Right hindlimb (tissue), 1 donor: ENCODE data around the gene PROSER3.
"Not testable (repeated sequence)": the region's sequence is repeated elsewhere in the genome, so short reads cannot be mapped to it uniquely, and the experiment has no call there.

Source experiments
- DNase-seq: peaks from one replicate; pipeline ENCODE4 v3.0.0-alpha.2; 2018

PROSER3 gene

GRCh38 chr19:35755131-35755549, 2.8 kb upstream of the PROSER3 start:
- no peak for DNase-seq

GRCh38 chr19:35755550-35756376, 2.2 kb upstream of the PROSER3 start:
- DNase-seq, result peak; percentile 89

GRCh38 chr19:35756377-35757230, 1.4 kb upstream of the PROSER3 start, which contains the start of gene HSPB6:
TSS of gene HSPB6 (minus strand) at chr19:35757029. CDS start at chr19:35757008, 21 bp downstream.
- peak; percentile 84 for DNase-seq

- peak; percentile 97 for DNase-seq
Measured at GRCh38 chr19:35757231-35757748, 686 bp upstream of the PROSER3 start.

GRCh38 chr19:35759697-35760096, 1.7 kb downstream of the PROSER3 start:
- no peak for DNase-seq

- DNase-seq, result no peak
Measured at GRCh38 chr19:35760711-35761349, 2.9 kb downstream of the PROSER3 start.

- DNase-seq, result peak; percentile 8
Measured at GRCh38 chr19:35764432-35765315, 6.7 kb downstream of the PROSER3 start.

- DNase-seq, result peak; percentile 13
Measured at GRCh38 chr19:35766571-35767104, 8.7 kb downstream of the PROSER3 start.

GRCh38 chr19:35767288-35768081, 9.5 kb downstream of the PROSER3 start:
- peak; percentile 55 for DNase-seq

- no peak for DNase-seq
Measured at GRCh38 chr19:35768082-35768421, 10.1 kb downstream of the PROSER3 start.

GRCh38 chr19:35772362-35772761, 14.4 kb downstream of the PROSER3 start:
- not testable (repeated sequence) for DNase-seq

GRCh38 chr19:35773020-35773806, 15.2 kb downstream of the PROSER3 start:
- no peak for DNase-seq

GRCh38 chr19:35774274-35775045, 16.5 kb downstream of the PROSER3 start:
- DNase-seq, result no peak

- no peak for DNase-seq
Measured at GRCh38 chr19:35775046-35775297, 17.0 kb downstream of the PROSER3 start.

- peak; percentile 99 for DNase-seq
Measured at GRCh38 chr19:35775298-35776101, 17.5 kb downstream of the PROSER3 start, which contains the start of gene ARHGAP33. TSS of gene ARHGAP33 (plus strand) at chr19:35775564. CDS start at chr19:35775659, 95 bp downstream.

- no peak for DNase-seq
Measured at GRCh38 chr19:35776102-35776788, 18.3 kb downstream of the PROSER3 start.

- no peak for DNase-seq
Measured at GRCh38 chr19:35777086-35777841, 19.3 kb downstream of the PROSER3 start.
